Spleen (tissue), 11 donors: Measurements from ENCODE around the gene TTC34. TPM values are rescaled to one million over a fixed set of nuclear protein-coding genes. Genes with fewer than 3 reads are reported as not detected.

ENCODE experiments used
- DNase-seq: peaks from one replicate; pipeline ENCODE4 v3.0.0-alpha.2; 2020
- H3K27ac ChIP-seq, 8 donors: fragments of 200-600 bp; sonication (generic) in 7 of 8; 1 replicate in 4 of 8; 2 replicates in 4 of 8; pipeline versions ENCODE4 v1.5.0 to v1.8.0; 2016 to 2021; ENCODE audit warnings: inconsistent platforms in 4 of 8, mild to moderate bottlenecking in 4 of 8, moderate library complexity in 1 of 8
- H3K27me3 ChIP-seq, 7 donors: fragments of 200-600 bp; sonication (generic) in 6 of 7; replicated peaks in 1 of 7; 1 replicate in 4 of 7; 2 replicates in 3 of 7; pipeline versions ENCODE4 v1.5.0 to v1.8.0; 2016 to 2021; ENCODE audit warnings: inconsistent platforms in 3 of 7, mild to moderate bottlenecking in 1 of 7
- H3K36me3 ChIP-seq, 6 donors: fragments of 200-600 bp; sonication (generic) in 5 of 6; 1 replicate in 4 of 6; 2 replicates in 2 of 6; pipeline versions ENCODE4 v1.5.0 to v1.8.0; 2016 to 2021; ENCODE audit warnings: inconsistent platforms in 2 of 6
- H3K4me1 ChIP-seq, 6 donors: fragments of 200-600 bp; sonication (generic) in 5 of 6; 1 replicate in 3 of 6; 2 replicates in 3 of 6; pipeline versions ENCODE4 v1.5.0 to v1.8.0; 2016 to 2021; ENCODE audit warnings: inconsistent platforms in 3 of 6
- H3K4me3 ChIP-seq, 8 donors: fragments of 200-600 bp; sonication (generic) in 7 of 8; 1 replicate in 4 of 8; 2 replicates in 4 of 8; pipeline versions ENCODE4 v1.5.0 to v1.8.0; 2016 to 2021; ENCODE audit warnings: inconsistent platforms in 4 of 8, mild to moderate bottlenecking in 4 of 8, moderate library complexity in 2 of 8
- H3K9me3 ChIP-seq, 8 donors: fragments of 200-600 bp; sonication (generic) in 7 of 8; 1 replicate in 4 of 8; 2 replicates in 4 of 8; pipeline versions ENCODE4 v1.5.0 to v1.8.0; 2016 to 2021; ENCODE audit warnings: inconsistent platforms in 4 of 8
- CTCF ChIP-seq, 11 experiments: fragments of 200-600 bp in 7 of 11; fragments of 450-650 bp in 4 of 11; sonication (generic) in 4 of 11; IDR thresholded peaks in 8 of 11; conservative IDR thresholded peaks in 3 of 11; 1 replicate in 7 of 11; 2 replicates in 4 of 11; pipeline versions ENCODE4 v1.4.0 to v1.8.0; 2016 to 2021; ENCODE audit warnings: antibody characterized with exemption in 11 of 11, inconsistent platforms in 4 of 11, mild to moderate bottlenecking in 1 of 11
- POLR2A ChIP-seq, 3 donors: fragments of 450-650 bp; IDR thresholded peaks; one replicate each; pipeline ENCODE4 v1.5.1; 2017; ENCODE audit warnings: antibody characterized with exemption in 3 of 3, mild to moderate bottlenecking in 1 of 3
- POLR2AphosphoS5 ChIP-seq, 3 donors: sonication (generic); formaldehyde crosslinking; IDR thresholded peaks; one replicate each; pipeline ENCODE4 v1.5.1; 2017; ENCODE audit warnings: antibody characterized with exemption in 3 of 3
- WGBS, 5 donors: extraction: QIAGEN DNeasy Blood & Tissue Kit in 3 of 5; methylation state at CpG; one replicate each; pipeline versions ENCODE4 v1.1.5 to v1.1.7; 2013 to 2018; 5-methylcytosine and 5-hydroxymethylcytosine counted together
- intact Hi-C: fragments of 100-400 bp; cut with DNase I; formaldehyde crosslinking; loops from one replicate; pipeline ENCODE4 v1.15.0; 2023; ENCODE audit warnings: low total_unique reads
- polyA plus RNA-seq, 3 donors: library from polyadenylated mRNA; stranded (reverse); fragments of 200-250 nt; gene quantifications; one replicate each; pipeline ENCODE4 v1.2.1, GENCODE V29; 2013
- total RNA-seq, 7 donors: library from RNA; depleted of rRNA in 3 of 7; stranded (reverse); fragments of >200 nt in 3 of 7; fragmentation: NEBNext Ultra II Directional in 4 of 7; extraction: Animal tissue kit (Norgen Biotek cat#: 25700) in 4 of 7; gene quantifications; one replicate each; pipeline versions ENCODE4 v1.1.0 to v1.2.1, GENCODE V29; 2016 to 2021
- donor health status: healthy with polysubstance abuse.
- donor health status: DM: no; HTN: no; CAD: no; lungs with moderate emphysema.
- donor health status: DM: no; HTN: no; CAD: no.
- donor health status: Bipolar disorder and iron deficiency.
- donor health status: healthy.
- donor health status: DM: no; HTN: no; CAD: no.
- donor health status: DM: yes; HTN: yes; CAD: no.

TTC34 gene
- total and polyA plus RNA-seq, 10 donors: 0.09 to 2.8 (median 1.4) TPM

GRCh38 chr1:2812939-2813653, 11.6 kb upstream of the TTC34 start:
- no peak for DNase-seq
- H3K36me3 ChIP-seq: no peaks in the 10 kb centered on the region
- no peak overlapping the region for H3K4me3 ChIP-seq
- WGBS, 5 donors: 84 to 96% (median 93%) methylated on average over 14 to 34 of the region's 34 CpGs
- peaks cover 0 to 18% (median 3%) of the 10 kb centered on the region in 8 donors for H3K9me3 ChIP-seq
- H3K27me3 ChIP-seq: peaks cover 0 to 57% (median 0%) of the 10 kb centered on the region in 7 donors
- TF ChIP-seq POLR2AphosphoS5 (IDR thresholded peaks at IDR 0.05): no peak
- no peak for TF ChIP-seq POLR2A (IDR thresholded peaks at IDR 0.05)
- no peak for TF ChIP-seq CTCF (IDR thresholded peaks at IDR 0.05 in 8 of 11, conservative IDR thresholded peaks at IDR 0.05 in 3 of 11)
- no peaks in the 10 kb centered on the region for H3K4me1 ChIP-seq
- intact Hi-C loops: no loop called here
- no peak overlapping the region for H3K27ac ChIP-seq

GRCh38 chr1:2812136-2812535, 10.6 kb upstream of the TTC34 start:
- Histone ChIP-seq H3K4me1 (no peaks in the 10 kb centered on the region), H3K36me3 (no peaks in the 10 kb centered on the region), H3K4me3 (no peak overlapping the region), H3K9me3 (peaks cover 0 to 18% (median 3%) of the 10 kb centered on the region in 8 donors), H3K27ac (no peak overlapping the region), H3K27me3 (peaks cover 0 to 67% (median 0%) of the 10 kb centered on the region in 7 donors)
- WGBS, 5 donors: 83 to 95% (median 87%) methylated on average over 4 to 7 of the region's 7 CpGs
- TF ChIP-seq CTCF (IDR thresholded peaks at IDR 0.05 in 8 of 11, conservative IDR thresholded peaks at IDR 0.05 in 3 of 11) (no peak), POLR2AphosphoS5 (IDR thresholded peaks at IDR 0.05) (no peak), POLR2A (IDR thresholded peaks at IDR 0.05) (no peak)
- intact Hi-C loops: no loop called here
- DNase-seq: no peak

GRCh38 chr1:2811533-2811918, 10.0 kb upstream of the TTC34 start:
- intact Hi-C loops: no loop called here
- 79 to 84% (median 81%) methylated on average over 5 to 8 of the region's 8 CpGs for WGBS, 5 donors
- H3K9me3 ChIP-seq: peaks cover 0 to 18% (median 3%) of the 10 kb centered on the region in 8 donors
- no peaks in the 10 kb centered on the region for H3K4me1 ChIP-seq
- DNase-seq: no peak
- no peak overlapping the region for H3K4me3 ChIP-seq
- no peak overlapping the region for H3K27ac ChIP-seq
- no peaks in the 10 kb centered on the region for H3K36me3 ChIP-seq
- peaks cover 0 to 73% (median 0%) of the 10 kb centered on the region in 7 donors for H3K27me3 ChIP-seq
- TF ChIP-seq POLR2A (IDR thresholded peaks at IDR 0.05): no peak
- no peak for TF ChIP-seq POLR2AphosphoS5 (IDR thresholded peaks at IDR 0.05)
- TF ChIP-seq CTCF (IDR thresholded peaks at IDR 0.05 in 8 of 11, conservative IDR thresholded peaks at IDR 0.05 in 3 of 11): no peak

GRCh38 chr1:2810899-2811532, 9.5 kb upstream of the TTC34 start:
- TF ChIP-seq POLR2A (IDR thresholded peaks at IDR 0.05) (no peak), POLR2AphosphoS5 (IDR thresholded peaks at IDR 0.05) (no peak), CTCF (IDR thresholded peaks at IDR 0.05 in 8 of 11, conservative IDR thresholded peaks at IDR 0.05 in 3 of 11) (no peak)
- WGBS, 5 donors: 71 to 75% (median 74%) methylated on average over 7 to 9 of the region's 9 CpGs
- H3K27me3 ChIP-seq: peaks cover 0 to 78% (median 4%) of the 10 kb centered on the region in 7 donors

More at GRCh38 chr1:2810899-2811532, 9.5 kb upstream of the TTC34 start:
- H3K4me1 ChIP-seq: no peaks in the 10 kb centered on the region
- intact Hi-C loops: no loop called here
- H3K36me3 ChIP-seq: no peaks in the 10 kb centered on the region
- H3K4me3 ChIP-seq: no peak overlapping the region
- no peak overlapping the region for H3K27ac ChIP-seq
- peaks cover 0 to 18% (median 3%) of the 10 kb centered on the region in 8 donors for H3K9me3 ChIP-seq
- DNase-seq: no peak
